C4-2B (cell line): ENCODE measurements around the gene AMMECR1.

Source experiments
- CTCF ChIP-seq: fragments of 450-650 bp; conservative IDR thresholded peaks from 2 replicates; pipeline ENCODE4 v1.5.1; 2017; ENCODE audit warnings: mild to moderate bottlenecking
- ZFX ChIP-seq: fragments of 450-650 bp; IDR thresholded peaks from 2 replicates; pipeline ENCODE4 v1.6.1; 2017

GRCh38 chrX:110316351-110317060 is 1.4 kb downstream of the AMMECR1 start:
- no peak for TF ChIP-seq CTCF
- no peak for TF ChIP-seq ZFX
